Mesendoderm (in vitro differentiated cells): ENCODE measurements around the gene DRP2. TPM values are rescaled to one million over a fixed set of nuclear protein-coding genes. Genes with fewer than 3 reads are reported as not detected.
"Not testable (repeated sequence)": the region's sequence is repeated elsewhere in the genome, so short reads cannot be mapped to it uniquely, and the experiment has no call there.

Experiments
- DNase-seq: peaks from one replicate; pipeline ENCODE4 v3.0.0; 2013
- H2AK5ac ChIP-seq: 2 replicates; pipeline ENCODE4 v1.6.1; 2013; ENCODE audit warnings: low read length, inconsistent platforms
- H2BK120ac ChIP-seq: 2 replicates; pipeline ENCODE4 v1.6.1; 2013; ENCODE audit warnings: low read depth, mild to moderate bottlenecking, low read length, moderate library complexity, mixed read lengths
- H2BK15ac ChIP-seq: replicated peaks from 2 replicates; pipeline ENCODE4 v1.6.1; 2013; ENCODE audit warnings: low read depth, mild to moderate bottlenecking, moderate library complexity
- H2BK5ac ChIP-seq: 2 replicates; pipeline ENCODE4 v1.6.1; 2013; ENCODE audit warnings: low read length, inconsistent platforms
- H3K18ac ChIP-seq: 2 replicates; pipeline ENCODE4 v1.6.1; 2013; ENCODE audit warnings: mild to moderate bottlenecking, low read length, mixed read lengths
- H3K23ac ChIP-seq: one replicate; pipeline ENCODE4 v1.6.1; 2013; ENCODE audit warnings: low read length
- H3K27ac ChIP-seq: 2 replicates; pipeline ENCODE4 v1.5.1; 2013; ENCODE audit warnings: low read depth, mild to moderate bottlenecking, inconsistent platforms, low read length, moderate library complexity
- H3K27me3 ChIP-seq: 2 replicates; pipeline ENCODE4 v1.6.1; 2013; ENCODE audit warnings: low read length, control low read depth, mild to moderate bottlenecking, inconsistent platforms; ENCODE audit not compliant: insufficient read depth, poor library complexity
- H3K36me3 ChIP-seq: 2 replicates; pipeline ENCODE4 v1.6.1; 2013; ENCODE audit warnings: low read length, inconsistent platforms; ENCODE audit not compliant: control insufficient read depth, insufficient read depth
- H3K4ac ChIP-seq: one replicate; pipeline ENCODE4 v1.6.1; 2013; ENCODE audit warnings: low read depth, mild to moderate bottlenecking, low read length, moderate library complexity
- H3K4me1 ChIP-seq: 2 replicates; pipeline ENCODE4 v1.6.1; 2013; ENCODE audit warnings: low read depth, low read length, inconsistent platforms; ENCODE audit not compliant: control insufficient read depth
- H3K4me2 ChIP-seq: 2 replicates; pipeline ENCODE4 v1.6.1; 2013; ENCODE audit warnings: low read length
- H3K4me3 ChIP-seq: 2 replicates; pipeline ENCODE4 v1.5.1; 2013; ENCODE audit warnings: mild to moderate bottlenecking, low read length
- H3K56ac ChIP-seq: one replicate; pipeline ENCODE4 v1.6.1; 2013; ENCODE audit warnings: low read length
- H3K79me1 ChIP-seq: 2 replicates; pipeline ENCODE4 v1.6.1; 2013; ENCODE audit warnings: low read length, inconsistent platforms
- H3K79me2 ChIP-seq: 2 replicates; pipeline ENCODE4 v1.6.1; 2013; ENCODE audit warnings: mild to moderate bottlenecking, low read length; ENCODE audit not compliant: control insufficient read depth, insufficient read depth
- H3K9ac ChIP-seq: 2 replicates; pipeline ENCODE4 v1.6.1; 2013; ENCODE audit warnings: low read length, inconsistent platforms
- H4K5ac ChIP-seq: one replicate; pipeline ENCODE4 v1.6.1; 2013; ENCODE audit warnings: low read length
- H4K8ac ChIP-seq: one replicate; pipeline ENCODE4 v1.6.1; 2013; ENCODE audit warnings: low read depth, mild to moderate bottlenecking, control low read depth, low read length, moderate library complexity
- WGBS: extraction: QIAGEN DNeasy Blood & Tissue Kit; methylation state at CpG from one replicate; pipeline ENCODE4 v1.1.7; 2013; ENCODE audit warnings: low lambda C conversion rate, missing lambda C conversion rate; ENCODE audit not compliant: insufficient coverage; ENCODE audit errors: extremely low coverage; 5-methylcytosine and 5-hydroxymethylcytosine counted together
- small RNA-seq: library from polyadenylated mRNA; stranded (forward); fragments of <200 nt; extraction: miRNeasy Mini kit (QIAGEN cat#:217004); gene quantifications from one replicate; pipeline ENCODE3, GENCODE V24; 2013; ENCODE audit not compliant: insufficient read depth

DRP2 gene

DNA sequence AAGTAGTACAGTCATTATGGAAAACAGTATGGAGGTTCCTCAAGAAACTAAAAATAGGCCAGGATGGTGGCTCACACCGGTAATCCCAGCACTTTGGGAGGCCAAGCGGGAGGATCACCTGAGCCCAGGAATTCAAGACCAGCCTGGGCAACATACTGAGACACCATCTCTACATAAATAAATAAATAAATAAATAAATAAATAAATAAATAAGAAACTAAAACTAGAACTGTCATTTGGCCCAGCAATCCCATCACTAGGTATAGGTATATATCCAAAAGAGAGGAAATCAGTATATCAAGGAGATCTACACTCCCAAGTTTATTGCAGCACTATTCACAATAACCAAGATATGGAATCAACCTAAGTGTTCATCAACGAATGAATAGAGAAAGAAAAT is 76.0 kb downstream of the DRP2 start:
- not testable (repeated sequence) for H3K56ac ChIP-seq, H2AK5ac ChIP-seq, H3K36me3 ChIP-seq, H3K23ac ChIP-seq, H2BK5ac ChIP-seq, H3K79me2 ChIP-seq, H3K79me1 ChIP-seq, H4K8ac ChIP-seq, H3K4me1 ChIP-seq, H3K18ac ChIP-seq, H3K27ac ChIP-seq, H3K4me3 ChIP-seq, H3K9ac ChIP-seq, H4K5ac ChIP-seq, H2BK120ac ChIP-seq, H2BK15ac ChIP-seq, DNase-seq, H3K4ac ChIP-seq, H3K4me2 ChIP-seq, H3K27me3 ChIP-seq
- WGBS, result no CpG with 5 or more reads among the region's 3 CpGs

GRCh38 chrX:101303790-101304189 is 84.2 kb downstream of the DRP2 start:
- Histone ChIP-seq H3K4me1 (no peaks in the 10 kb centered on the region), H2BK5ac (no peak overlapping the region), H3K23ac (no peak overlapping the region), H3K4me2 (no peak overlapping the region), H4K8ac (no peak overlapping the region), H3K4ac (no peak overlapping the region), H3K36me3 (no peaks in the 10 kb centered on the region), H3K79me2 (no peaks in the 10 kb centered on the region), H3K4me3 (no peak overlapping the region), H3K9ac (no peak overlapping the region), H2BK120ac (no peak overlapping the region), H3K27me3 (no peaks in the 10 kb centered on the region), H3K18ac (no peak overlapping the region), H2AK5ac (no peak overlapping the region), H2BK15ac (no peak overlapping the region), H3K27ac (no peak overlapping the region), H4K5ac (no peak overlapping the region), H3K79me1 (no peaks in the 10 kb centered on the region), H3K56ac (no peak overlapping the region)
- no peak for DNase-seq
- WGBS, result no CpG with 5 or more reads among the region's 1 CpG

Small RNA genes within 50 kb of the gene (small RNA-seq; reads per million reads assigned to genes)
- not detected for gene Z70280.1
